Heart left ventricle (tissue), 13 donors: Measurements from ENCODE around the gene SCAMP5.

Experiments
- CTCF ChIP-seq, 12 donors: fragments of 200-600 bp; sonication (generic) in 4 of 12; IDR thresholded peaks; one replicate each; pipeline versions ENCODE4 v1.5.0 to v1.8.0; 2018 to 2022; ENCODE audit warnings: antibody characterized with exemption in 12 of 12, mild to moderate bottlenecking in 5 of 12
- POLR2A ChIP-seq, 2 donors: fragments of 450-650 bp; IDR thresholded peaks; one replicate each; pipeline ENCODE4 v1.6.1; 2017; ENCODE audit warnings: antibody characterized with exemption in 2 of 2, mild to moderate bottlenecking in 2 of 2, moderate library complexity in 2 of 2
- donor health status: ischemic (EF 13 %, LVEDD 7.1; RV severe dilation, severe dysfunction).
- donor health status: DM: no; HTN: yes; CAD: no.
- donor health status: DM: no; HTN: no; CAD: no.
- donor health status: ischemic (EF 25% LVEDD 6.9; RV normal size, moderate dysfunction).
- donor health status: ischemic (EF 25% LVEDD 5.7; RV mildly dilated, moderate dysfunction).
- donor health status: ischemic (EF 35%, LVEDD 5.7; RV mildly dilated, moderate dysfunction).
- donor health status: nonischemic (EF 11% LVEDD 7.7; RV severe dilation, severe dysfunction).
- donor health status: DM: yes; HTN: yes; CAD: no.
- donor health status: PGD.
- donor health status: ischemic (EF 29% LVEDD 5.4; RV normal size, mild dysfunction).
- donor health status: nonischemic (EF 23%, LVEDD 6.1; RV moderate dilation, normal function).

GRCh38 chr15:75052972-75053747 is 57.8 kb downstream of the SCAMP5 start:
- no peak for TF ChIP-seq CTCF (IDR thresholded peaks at IDR 0.05)
- no peak for TF ChIP-seq POLR2A (IDR thresholded peaks at IDR 0.05)
